Measurements from ENCODE around the gene F2RL1. TPM values are rescaled to one million over a fixed set of nuclear protein-coding genes. Genes with fewer than 3 reads are reported as not detected.
"Not testable (repeated sequence)": the region's sequence is repeated elsewhere in the genome, so short reads cannot be mapped to it uniquely, and the experiment has no call there.

F2RL1 gene
- total RNA-seq, 1 donor from 2014 or later, result 3.7 TPM

- DNase-seq (ENCODE audit: low spot score), result no peak
Observed at GRCh38 chr5:76838481-76839261, 19.8 kb downstream of the F2RL1 start.

GRCh38 chr5:76841361-76841760 lies 22.5 kb downstream of the F2RL1 start:
- intact Hi-C loops (cut with DNase I), result no loop called here
- DNase-seq (ENCODE audit: low spot score), result no peak

More at GRCh38 chr5:76838481-76839261, 19.8 kb downstream of the F2RL1 start:
- intact Hi-C loops (cut with DNase I), result no loop called here

GRCh38 chr5:76845890-76846289 lies 27.1 kb downstream of the F2RL1 start:
- DNase-seq (ENCODE audit: low spot score), result no peak
- intact Hi-C loops (cut with DNase I), result no loop called here

- intact Hi-C loops (cut with DNase I), result no loop called here
- no peak for DNase-seq (ENCODE audit: low spot score)
Observed at GRCh38 chr5:76849419-76850291, 30.8 kb downstream of the F2RL1 start, which contains the start of gene S100Z. S100Z (plus strand) TSS chr5:76850014; CDS start chr5:76875360, 25,346 bp downstream.

- intact Hi-C loops (cut with DNase I), result no loop called here
- no peak for DNase-seq (ENCODE audit: low spot score)
Observed at GRCh38 chr5:76850543-76851145, 31.8 kb downstream of the F2RL1 start.

GRCh38 chr5:76851728-76852369 lies 33.0 kb downstream of the F2RL1 start:
- no peak for DNase-seq (ENCODE audit: low spot score)
- intact Hi-C loops (cut with DNase I), result no loop called here

- DNase-seq (ENCODE audit: low spot score), result no peak
- intact Hi-C loops (cut with DNase I), result no loop called here
Observed at GRCh38 chr5:76852772-76853171, 33.9 kb downstream of the F2RL1 start.

- DNase-seq (ENCODE audit: low spot score); intact Hi-C loops (cut with DNase I): not testable (repeated sequence)
Observed at GRCh38 chr5:76853741-76854140, 34.9 kb downstream of the F2RL1 start.

GRCh38 chr5:76854644-76855043 lies 35.8 kb downstream of the F2RL1 start:
- no peak for DNase-seq (ENCODE audit: low spot score)
- intact Hi-C loops (cut with DNase I), result no loop called here

GRCh38 chr5:76855501-76855900 lies 36.7 kb downstream of the F2RL1 start:
- DNase-seq (ENCODE audit: low spot score); intact Hi-C loops (cut with DNase I): not testable (repeated sequence)

- DNase-seq (ENCODE audit: low spot score), result no peak
- intact Hi-C loops (cut with DNase I), result no loop called here
Observed at GRCh38 chr5:76855961-76856360, 37.1 kb downstream of the F2RL1 start.

- intact Hi-C loops (cut with DNase I); DNase-seq (ENCODE audit: low spot score): not testable (repeated sequence)
Observed at GRCh38 chr5:76856800-76857199, 38.0 kb downstream of the F2RL1 start.

- intact Hi-C loops (cut with DNase I), result no loop called here
- DNase-seq (ENCODE audit: low spot score), result no peak
Observed at GRCh38 chr5:76859591-76860247, 40.9 kb downstream of the F2RL1 start.

GRCh38 chr5:76861612-76862011 lies 42.8 kb downstream of the F2RL1 start:
- DNase-seq (ENCODE audit: low spot score), result no peak
- intact Hi-C loops (cut with DNase I), result no loop called here

- DNase-seq (ENCODE audit: low spot score), result no peak
- intact Hi-C loops (cut with DNase I), result no loop called here
Observed at GRCh38 chr5:76863001-76863400, 44.2 kb downstream of the F2RL1 start.

GRCh38 chr5:76866503-76866902 lies 47.7 kb downstream of the F2RL1 start:
- no peak for DNase-seq (ENCODE audit: low spot score)
- intact Hi-C loops (cut with DNase I), result loop anchor here (5.0 kb wide), 1 partner anchor 211 kb away; no protein-coding TSS in a partner anchor

- intact Hi-C loops (cut with DNase I), result loop anchor here (5.0 kb wide), 1 partner anchor 210 kb away; no protein-coding TSS in a partner anchor
- DNase-seq (ENCODE audit: low spot score), result no peak
Observed at GRCh38 chr5:76867038-76867437, 48.2 kb downstream of the F2RL1 start.

GRCh38 chr5:76867827-76868693 lies 49.2 kb downstream of the F2RL1 start:
- DNase-seq (ENCODE audit: low spot score), result no peak
- intact Hi-C loops (cut with DNase I), result loop anchor here (2.0 to 5.0 kb wide), 3 partner anchors 147 to 625 kb away; partner anchors contain the start of gene WDR41

Data from cardiac septum (tissue), 1 donor.